Retinal pigment epithelial cell (primary cell): ENCODE data around the gene PHACTR4.

Source experiments
- DNase-seq: peaks from one replicate; pipeline ENCODE4 v3.0.0-alpha.2; 2010; ENCODE audit warnings: low read depth
- H3K4me3 ChIP-seq: 2 replicates; pipeline ENCODE4 v1.5.1; 2011; ENCODE audit warnings: mild to moderate bottlenecking, low read length, control low read depth, moderate library complexity
- CTCF ChIP-seq: conservative IDR thresholded peaks from 2 replicates; pipeline ENCODE4 v1.5.1; 2011; ENCODE audit warnings: low read depth, low read length, control low read depth, inconsistent platforms

The PHACTR4 gene

GRCh38 chr1:28548318-28548717 lies 178.8 kb downstream of the PHACTR4 start:
- no peak overlapping the region for H3K4me3 ChIP-seq
- no peak for DNase-seq
- no peak for TF ChIP-seq CTCF
